COLO668 (cell line): ENCODE measurements around the gene HEATR1.
"Not testable (repeated sequence)": the region's sequence is repeated elsewhere in the genome, so short reads cannot be mapped to it uniquely, and the experiment has no call there.

Experiments used
- DNase-seq: peaks from one replicate; lab custom pipeline; 2025; ENCODE audit not compliant: unreplicated experiment; lab: John Stamatoyannopoulos, UW

HEATR1 gene

GRCh38 chr1:236589531-236589930, 14.8 kb downstream of the HEATR1 start:
- DNase-seq: no peak

- no peak for DNase-seq
These were observed 22.8 kb downstream of the HEATR1 start for GRCh38 chr1:236581528-236581927.

GRCh38 chr1:236580404-236580803, 23.9 kb downstream of the HEATR1 start:
- DNase-seq: not testable (repeated sequence)

GRCh38 chr1:236578661-236579060, 25.7 kb downstream of the HEATR1 start:
- no peak for DNase-seq

- not testable (repeated sequence) for DNase-seq
These were observed 27.3 kb downstream of the HEATR1 start for GRCh38 chr1:236577041-236577440.

GRCh38 chr1:236576004-236576403, 28.3 kb downstream of the HEATR1 start:
- no peak for DNase-seq

- no peak for DNase-seq
These were observed 28.8 kb downstream of the HEATR1 start for GRCh38 chr1:236575523-236575922.

- no peak for DNase-seq
These were observed 35.9 kb downstream of the HEATR1 start for GRCh38 chr1:236568285-236568894.

- DNase-seq: no peak
These were observed 38.8 kb downstream of the HEATR1 start for GRCh38 chr1:236565530-236565929.

- DNase-seq: no peak
These were observed 42.3 kb downstream of the HEATR1 start for GRCh38 chr1:236561976-236562375.

- DNase-seq: no peak
These were observed 44.0 kb downstream of the HEATR1 start for GRCh38 chr1:236560213-236560771.

- DNase-seq: no peak
These were observed 45.5 kb downstream of the HEATR1 start for GRCh38 chr1:236558846-236559245.

GRCh38 chr1:236558081-236558480, 46.2 kb downstream of the HEATR1 start:
- no peak for DNase-seq

- no peak for DNase-seq
These were observed 47.7 kb downstream of the HEATR1 start for GRCh38 chr1:236556606-236557005.

- DNase-seq: no peak
These were observed 50.9 kb downstream of the HEATR1 start for GRCh38 chr1:236553370-236553769.

- no peak for DNase-seq
These were observed 51.4 kb downstream of the HEATR1 start for GRCh38 chr1:236552901-236553300.

- DNase-seq: no peak
These were observed 52.2 kb downstream of the HEATR1 start for GRCh38 chr1:236552096-236552495.

GRCh38 chr1:236550961-236551851, 53.1 kb downstream of the HEATR1 start:
- no peak for DNase-seq

- no peak for DNase-seq
These were observed 55.9 kb downstream of the HEATR1 start for GRCh38 chr1:236548452-236548851.

GRCh38 chr1:236545621-236546169, 58.6 kb downstream of the HEATR1 start:
- no peak for DNase-seq

- DNase-seq: no peak
These were observed 61.1 kb downstream of the HEATR1 start for GRCh38 chr1:236543065-236543669.
